ENCODE measurements around the gene DLK1.

- TF ChIP-seq CTCF (IDR thresholded peaks at IDR 0.05) (no peak), POLR2A (IDR thresholded peaks at IDR 0.05) (no peak)
Observed at GRCh38 chr14:100749967-100750597, 23.4 kb downstream of the DLK1 start.

Measured in lower leg skin (tissue), 3 donors.